ENCODE results near the gene MPPED2.

GRCh38 chr11:30550022-30550542 is 36.1 kb downstream of the MPPED2 start:
- TF ChIP-seq MXI1 (IDR thresholded peaks at IDR 0.05; ENCODE audit: low read depth, low read length) (no peak), SRF (IDR thresholded peaks at IDR 0.05; ENCODE audit: low read depth in 2 of 2, low read length in 2 of 2) (no peak), MYC (IDR thresholded peaks at IDR 0.05; ENCODE audit: insufficient read depth, insufficient read length, insufficient replicate concordance, low read length, severe bottlenecking) (no peak), YY1 (IDR thresholded peaks at IDR 0.05; ENCODE audit: low read depth, low read length) (no peak), POLR2AphosphoS5 (IDR thresholded peaks at IDR 0.05; ENCODE audit: low read length) (no peak), E4F1 (IDR thresholded peaks at IDR 0.05; ENCODE audit: borderline replicate concordance, partially characterized antibody) (no peak), RAD21 (IDR thresholded peaks at IDR 0.05; ENCODE audit: insufficient read depth, low read depth, low read length) (no peak)

Measured in GM12878 (cell line).